Astrocyte (in vitro differentiated cells and primary cell): ENCODE results near the gene PPP1R16B. TPM values are rescaled to one million over a fixed set of nuclear protein-coding genes. Genes with fewer than 3 reads are reported as not detected.
"Not testable (repeated sequence)": the region's sequence is repeated elsewhere in the genome, so short reads cannot be mapped to it uniquely, and the experiment has no call there.

Experiments used
- DNase-seq: peaks from one replicate; pipeline ENCODE4 v3.0.0-alpha.2; 2010; ENCODE audit warnings: low read depth
- FAIRE-seq: peaks from 2 replicates; lab custom pipeline; 2011; peaks lifted over from hg19 to GRCh38; lab: Jason Lieb, UNC
- H2AFZ ChIP-seq: 2 replicates; pipeline ENCODE4 v1.6.0; 2012; ENCODE audit warnings: low read depth, low read length, inconsistent platforms
- H3K27ac ChIP-seq: 2 replicates; pipeline ENCODE4 v1.5.1; 2011; ENCODE audit warnings: low read depth, low read length, inconsistent platforms
- H3K27me3 ChIP-seq: 2 replicates; pipeline ENCODE4 v1.6.0; 2011; ENCODE audit warnings: low read length, inconsistent platforms; ENCODE audit not compliant: insufficient read depth
- H3K36me3 ChIP-seq: 2 replicates; pipeline ENCODE4 v1.5.1; 2011; ENCODE audit warnings: low read length, inconsistent platforms; ENCODE audit not compliant: insufficient read depth
- H3K4me1 ChIP-seq: 2 replicates; pipeline ENCODE4 v1.5.1; 2011; ENCODE audit warnings: low read length, inconsistent platforms; ENCODE audit not compliant: insufficient read depth
- H3K4me2 ChIP-seq: 2 replicates; pipeline ENCODE4 v1.6.0; 2012; ENCODE audit warnings: low read length, inconsistent platforms
- H3K4me3 ChIP-seq: 2 replicates; pipeline ENCODE4 v1.5.1; 2011; ENCODE audit warnings: low read depth, mild to moderate bottlenecking, low read length, inconsistent platforms; ENCODE audit not compliant: insufficient read depth
- H3K79me2 ChIP-seq: 2 replicates; pipeline ENCODE4 v1.6.0; 2012; ENCODE audit warnings: mild to moderate bottlenecking, low read length, inconsistent platforms; ENCODE audit not compliant: insufficient read depth
- H3K9ac ChIP-seq: 2 replicates; pipeline ENCODE4 v1.6.0; 2012; ENCODE audit warnings: mild to moderate bottlenecking, low read length, inconsistent platforms
- H3K9me3 ChIP-seq: 2 replicates; pipeline ENCODE4 v1.5.1; 2012; ENCODE audit warnings: low read depth, mild to moderate bottlenecking, low read length, inconsistent platforms; ENCODE audit not compliant: insufficient read depth
- H4K20me1 ChIP-seq: 2 replicates; pipeline ENCODE4 v1.6.0; 2012; ENCODE audit warnings: low read length, inconsistent platforms; ENCODE audit not compliant: insufficient read depth
- H3K27ac Mint-ChIP-seq: one replicate; pipeline ENCODE4 v1.8.0; 2021; ENCODE audit warnings: mild to moderate bottlenecking, mixed read lengths; ENCODE audit not compliant: unreplicated experiment
- H3K27me3 Mint-ChIP-seq: one replicate; pipeline ENCODE4 v1.8.0; 2021; ENCODE audit warnings: low read depth, mixed read lengths; ENCODE audit not compliant: unreplicated experiment
- H3K36me3 Mint-ChIP-seq: one replicate; pipeline ENCODE4 v1.8.0; 2021; ENCODE audit warnings: low read depth, mixed read lengths; ENCODE audit not compliant: unreplicated experiment
- H3K4me1 Mint-ChIP-seq: one replicate; pipeline ENCODE4 v1.8.0; 2021; ENCODE audit warnings: low read depth, mixed read lengths; ENCODE audit not compliant: unreplicated experiment
- H3K4me3 Mint-ChIP-seq: one replicate; pipeline ENCODE4 v1.8.0; 2021; ENCODE audit warnings: mild to moderate bottlenecking, moderate library complexity, mixed read lengths; ENCODE audit not compliant: unreplicated experiment
- H3K9me3 Mint-ChIP-seq: one replicate; pipeline ENCODE4 v1.8.0; 2021; ENCODE audit warnings: mild to moderate bottlenecking, mixed read lengths; ENCODE audit not compliant: unreplicated experiment
- EZH2 ChIP-seq: IDR thresholded peaks from 2 replicates; pipeline ENCODE4 v1.6.1; 2012; ENCODE audit warnings: mild to moderate bottlenecking, low read length, inconsistent platforms; ENCODE audit not compliant: insufficient read depth
- total RNA-seq: library from RNA; stranded (reverse); gene quantifications from 2 replicates; pipeline ENCODE4 v1.2.1, GENCODE V29; 2021
- TF ChIP-seq, protein P1 (sequence below): IDR thresholded peaks from 2 replicates; pipeline ENCODE4 v1.5.1; 2011; ENCODE audit warnings: low read depth, mild to moderate bottlenecking, inconsistent platforms, low read length, moderate library complexity; ENCODE audit not compliant: insufficient read depth

PPP1R16B gene
- total RNA-seq, 1 donor from 2014 or later = 0.68 TPM

DNA sequence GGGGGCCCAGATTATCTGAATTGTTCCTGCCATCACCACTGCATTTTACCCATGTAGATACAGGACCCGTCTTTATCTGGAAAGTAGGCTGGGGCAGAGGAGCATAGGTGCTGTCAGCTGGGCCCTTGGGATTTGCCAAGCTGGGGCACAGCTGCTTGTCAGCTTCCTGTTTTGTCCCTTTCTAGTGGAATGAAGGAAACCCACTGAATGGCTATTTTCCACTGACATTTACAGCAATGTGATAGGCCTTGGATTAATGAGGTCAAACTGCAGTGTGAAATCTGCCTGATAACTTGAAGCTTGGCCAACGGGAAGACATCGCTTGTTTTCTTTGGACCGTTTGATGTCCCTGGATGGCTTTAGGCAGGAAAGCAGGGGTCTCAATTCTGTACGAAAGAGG lies 6.7 kb downstream of the PPP1R16B start:
- Mint-ChIP-seq H3K9me3 (peaks cover 2% of the 10 kb centered on the region), H3K4me1 (peaks cover 4% of the 10 kb centered on the region), H3K27me3 (peaks cover 20% of the 10 kb centered on the region), H3K27ac (no peak overlapping the region), H3K4me3 (no peak overlapping the region), H3K36me3 (peaks cover 2% of the 10 kb centered on the region)
- Histone ChIP-seq H3K4me3 (no peak overlapping the region), H3K4me2 (no peak overlapping the region), H3K36me3 (no peaks in the 10 kb centered on the region), H3K9me3 (no peaks in the 10 kb centered on the region), H4K20me1 (no peaks in the 10 kb centered on the region), H2AFZ (no peak overlapping the region), H3K79me2 (no peaks in the 10 kb centered on the region), H3K4me1 (no peaks in the 10 kb centered on the region), H3K27me3 (peaks cover 41% of the 10 kb centered on the region), H3K27ac (no peak overlapping the region), H3K9ac (no peak overlapping the region)
- TF ChIP-seq EZH2 = no peak
- TF ChIP-seq, protein P1, sequence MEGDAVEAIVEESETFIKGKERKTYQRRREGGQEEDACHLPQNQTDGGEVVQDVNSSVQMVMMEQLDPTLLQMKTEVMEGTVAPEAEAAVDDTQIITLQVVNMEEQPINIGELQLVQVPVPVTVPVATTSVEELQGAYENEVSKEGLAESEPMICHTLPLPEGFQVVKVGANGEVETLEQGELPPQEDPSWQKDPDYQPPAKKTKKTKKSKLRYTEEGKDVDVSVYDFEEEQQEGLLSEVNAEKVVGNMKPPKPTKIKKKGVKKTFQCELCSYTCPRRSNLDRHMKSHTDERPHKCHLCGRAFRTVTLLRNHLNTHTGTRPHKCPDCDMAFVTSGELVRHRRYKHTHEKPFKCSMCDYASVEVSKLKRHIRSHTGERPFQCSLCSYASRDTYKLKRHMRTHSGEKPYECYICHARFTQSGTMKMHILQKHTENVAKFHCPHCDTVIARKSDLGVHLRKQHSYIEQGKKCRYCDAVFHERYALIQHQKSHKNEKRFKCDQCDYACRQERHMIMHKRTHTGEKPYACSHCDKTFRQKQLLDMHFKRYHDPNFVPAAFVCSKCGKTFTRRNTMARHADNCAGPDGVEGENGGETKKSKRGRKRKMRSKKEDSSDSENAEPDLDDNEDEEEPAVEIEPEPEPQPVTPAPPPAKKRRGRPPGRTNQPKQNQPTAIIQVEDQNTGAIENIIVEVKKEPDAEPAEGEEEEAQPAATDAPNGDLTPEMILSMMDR = no peak
- DNase-seq (no peak), FAIRE-seq (no peak)

DNA sequence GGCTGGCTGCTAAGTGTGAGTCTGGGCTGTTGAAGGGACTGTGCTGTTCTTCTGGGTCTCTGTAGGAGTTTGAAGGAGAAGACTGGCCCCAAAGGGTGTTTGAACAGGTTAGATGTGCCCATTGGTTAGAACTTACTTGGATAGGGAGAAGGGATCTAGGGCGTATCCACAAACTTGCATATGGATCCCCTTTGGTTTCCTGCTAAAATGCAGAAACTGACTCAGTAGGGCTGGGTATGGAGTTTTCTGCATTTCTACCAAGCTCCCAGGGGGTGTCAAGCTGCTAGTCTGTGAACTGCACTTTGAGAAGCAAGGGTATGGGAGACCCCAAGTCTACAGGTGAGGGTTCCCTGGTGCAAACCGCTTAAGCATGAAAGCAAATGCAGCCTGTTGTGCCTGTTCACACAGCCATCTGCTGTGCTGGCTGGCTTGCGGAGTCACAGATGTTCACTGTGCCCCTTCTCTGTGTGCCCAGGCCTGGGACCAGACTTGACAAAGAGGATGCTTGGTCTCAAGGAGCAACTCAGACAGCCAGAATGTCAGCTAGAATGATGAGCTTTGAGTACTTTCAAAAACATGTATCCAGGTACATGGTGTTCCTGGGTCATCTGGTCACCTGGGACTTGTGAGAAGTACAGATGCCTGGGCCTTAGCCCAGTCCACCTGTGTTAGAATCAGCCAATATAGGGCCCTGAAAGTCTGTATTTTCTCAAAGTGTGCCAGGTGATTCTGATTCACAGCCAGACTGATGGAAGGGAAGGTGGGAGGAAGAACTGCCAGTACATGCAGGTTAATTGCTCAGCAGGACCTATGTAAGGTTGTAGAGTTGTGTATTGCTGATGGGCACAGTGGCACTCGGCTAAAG lies 7.4 kb downstream of the PPP1R16B start:
- H2AFZ ChIP-seq = no peak overlapping the region
- TF ChIP-seq, protein P1 = no peak
- TF ChIP-seq EZH2 = no peak
- no peak overlapping the region for H3K9ac ChIP-seq
- H3K4me3 ChIP-seq = no peak overlapping the region
- peaks cover 2% of the 10 kb centered on the region for H3K36me3 Mint-ChIP-seq
- H3K4me1 ChIP-seq = no peaks in the 10 kb centered on the region
- peaks cover 34% of the 10 kb centered on the region for H3K27me3 ChIP-seq
- no peaks in the 10 kb centered on the region for H3K36me3 ChIP-seq
- FAIRE-seq (no peak), DNase-seq (no peak)
- H3K27me3 Mint-ChIP-seq = peaks cover 12% of the 10 kb centered on the region
- no peak overlapping the region for H3K4me3 Mint-ChIP-seq
- H3K4me2 ChIP-seq = no peak overlapping the region
- peaks cover 4% of the 10 kb centered on the region for H3K4me1 Mint-ChIP-seq
- H4K20me1 ChIP-seq = no peaks in the 10 kb centered on the region
- H3K27ac Mint-ChIP-seq = no peak overlapping the region
- H3K79me2 ChIP-seq = no peaks in the 10 kb centered on the region
- no peaks in the 10 kb centered on the region for H3K9me3 ChIP-seq
- H3K9me3 Mint-ChIP-seq = peaks cover 2% of the 10 kb centered on the region
- H3K27ac ChIP-seq = no peak overlapping the region

DNA sequence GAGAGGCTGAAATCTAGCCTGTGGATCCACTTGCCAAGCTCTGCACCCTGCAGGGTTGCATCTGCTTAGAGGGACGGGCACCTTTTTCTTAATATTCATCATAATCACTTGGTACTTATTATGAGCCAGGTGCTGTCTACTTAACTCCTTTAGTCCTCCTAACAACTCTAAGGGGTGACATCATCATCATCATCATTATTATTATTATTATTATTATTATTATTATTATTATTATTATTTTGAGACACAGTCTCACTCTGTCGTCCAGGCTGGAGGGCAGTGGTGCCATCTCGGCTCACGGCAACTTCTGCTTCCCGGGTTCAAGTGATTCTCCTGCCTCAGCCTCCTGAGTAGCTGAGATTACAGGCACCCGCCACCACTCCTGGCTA lies 8.1 kb downstream of the PPP1R16B start:
- H2AFZ ChIP-seq, H3K27ac Mint-ChIP-seq, H3K9me3 ChIP-seq, H3K27ac ChIP-seq, H3K4me2 ChIP-seq, H3K36me3 ChIP-seq, H3K9me3 Mint-ChIP-seq, H3K4me3 Mint-ChIP-seq, H3K4me3 ChIP-seq, H3K4me1 ChIP-seq, H3K36me3 Mint-ChIP-seq, H3K9ac ChIP-seq, DNase-seq, H3K79me2 ChIP-seq, H3K4me1 Mint-ChIP-seq, FAIRE-seq, H4K20me1 ChIP-seq: not testable (repeated sequence)
- H3K27me3 Mint-ChIP-seq = peaks cover 10% of the 10 kb centered on the region
- H3K27me3 ChIP-seq = peaks cover 29% of the 10 kb centered on the region
